GM10266 (cell line): ENCODE measurements around the gene CLRN3.

Source experiments
- DNase-seq: peaks from one replicate; pipeline ENCODE4 v3.0.0; 2012; ENCODE audit errors: extremely low spot score
- CTCF ChIP-seq: IDR thresholded peaks from 2 replicates; pipeline ENCODE4 v1.5.1; 2012; ENCODE audit warnings: mild to moderate bottlenecking, low read depth; ENCODE audit not compliant: control insufficient read depth, insufficient read depth; ENCODE audit errors: missing control alignments

CLRN3 gene

DNA sequence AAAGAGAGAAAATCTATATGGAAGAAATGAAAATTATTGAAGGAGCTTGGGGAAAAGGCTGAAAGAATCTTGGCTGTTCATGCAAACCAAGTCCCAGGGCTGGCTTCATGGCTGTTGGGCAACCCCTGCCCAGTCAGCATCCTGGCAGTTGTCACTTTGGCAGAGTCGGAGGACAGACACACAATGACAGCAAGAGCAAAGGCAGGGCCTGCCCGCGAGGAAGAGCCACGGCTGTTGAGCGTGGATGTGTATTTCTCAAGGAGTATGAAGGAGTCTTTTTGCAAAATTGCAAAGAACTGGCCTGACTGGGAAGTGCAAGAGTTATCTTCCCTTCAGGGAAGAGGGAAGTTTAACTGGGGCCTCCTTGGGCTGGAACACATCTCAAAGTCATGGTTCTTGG lies 25.8 kb upstream of the CLRN3 start:
- no peak for TF ChIP-seq CTCF
- no peak for DNase-seq

- no peak for DNase-seq
- no peak for TF ChIP-seq CTCF
These were observed 24.1 kb upstream of the CLRN3 start for GRCh38 chr10:127916826-127917225.

DNA sequence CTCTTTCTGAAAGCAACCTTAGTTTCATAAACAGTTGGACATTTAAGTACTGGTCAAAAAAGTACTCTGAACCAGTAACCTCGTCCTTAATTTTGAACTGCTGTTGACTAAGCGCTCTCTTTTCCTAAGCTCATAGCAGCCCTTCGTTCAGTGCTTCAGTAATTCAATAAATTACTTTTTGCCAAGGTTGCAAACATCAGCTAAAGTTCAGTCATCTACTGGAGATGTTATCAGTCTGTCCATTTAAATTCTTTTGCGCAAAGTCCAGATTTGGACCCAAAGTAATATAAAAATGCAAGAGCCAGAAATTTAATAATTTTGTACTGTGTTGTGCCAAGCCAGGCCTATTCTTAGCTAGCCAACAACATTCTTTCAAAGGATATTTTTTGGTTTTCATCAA lies 22.6 kb upstream of the CLRN3 start:
- no peak for DNase-seq
- no peak for TF ChIP-seq CTCF

DNA sequence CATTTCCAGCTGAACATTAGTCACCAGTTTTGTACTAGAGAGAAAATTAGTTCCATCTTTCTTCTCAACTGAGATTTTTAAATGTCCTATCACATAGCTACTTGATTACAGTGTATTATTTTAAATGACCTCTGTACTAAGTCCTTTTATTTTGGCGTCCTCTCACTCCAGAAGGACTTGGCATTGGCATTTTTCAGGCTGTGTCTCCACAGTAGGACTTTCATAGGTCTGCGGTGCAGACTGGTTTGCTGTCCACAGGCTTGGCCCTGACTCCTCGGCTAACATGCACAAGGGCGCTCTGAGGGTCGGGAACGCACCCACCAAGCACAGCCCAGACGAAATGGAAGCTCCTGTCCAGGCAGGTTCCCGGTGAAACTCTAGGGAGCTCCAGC lies 20.6 kb upstream of the CLRN3 start:
- no peak for TF ChIP-seq CTCF

GRCh38 chr10:127912607-127913367 lies 20.0 kb upstream of the CLRN3 start:
- DNase-seq = no peak
- TF ChIP-seq CTCF = no peak

More for the DNA sequence above, 20.6 kb upstream of the CLRN3 start:
- no peak for DNase-seq

GRCh38 chr10:127911867-127912257 lies 19.1 kb upstream of the CLRN3 start:
- TF ChIP-seq CTCF = no peak
- DNase-seq = no peak

DNA sequence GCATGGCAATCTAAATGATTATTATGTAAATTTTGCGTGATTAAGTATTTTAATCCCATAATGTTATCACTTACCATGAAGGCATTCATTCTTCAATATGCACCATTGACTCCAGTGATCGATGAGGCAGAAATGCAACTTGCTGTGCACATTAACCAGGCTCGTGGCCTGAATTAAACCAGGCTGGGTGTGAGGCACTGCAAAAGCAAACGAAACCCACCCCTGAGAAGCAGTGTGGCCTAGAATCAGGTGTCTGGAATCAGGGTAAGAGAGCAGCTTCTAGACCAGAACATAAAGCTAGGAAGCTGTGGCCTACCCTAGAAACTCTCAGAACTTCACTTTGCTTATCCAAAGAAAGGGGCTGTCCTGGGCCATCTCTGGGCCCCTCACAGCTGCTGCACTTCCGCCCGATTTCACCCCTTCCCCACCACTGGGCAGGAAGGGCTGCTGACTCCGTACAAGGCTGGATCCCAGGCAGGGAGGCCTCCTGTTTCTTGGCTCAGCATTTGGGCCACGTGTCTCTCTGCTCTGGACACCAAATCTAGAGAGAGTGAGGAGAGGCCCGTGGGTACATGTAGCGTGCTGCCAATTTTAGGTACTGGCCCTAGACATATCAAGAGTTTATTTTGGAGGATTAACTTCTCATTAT lies 18.6 kb upstream of the CLRN3 start:
- DNase-seq = no peak
- no peak for TF ChIP-seq CTCF
